ENCODE results near the gene TBX19. TPM values are rescaled to one million over a fixed set of nuclear protein-coding genes. Genes with fewer than 3 reads are reported as not detected.

Gene TBX19
- total and polyA plus RNA-seq, 2 of the 8 experiments (the other 6 are each of a cell fraction or from before 2014, with no cell fraction given): 1.0 to 1.8 TPM

GRCh38 chr1:168328731-168329364 lies 48.2 kb downstream of the TBX19 start:
- no peak overlapping the region for H3K56ac ChIP-seq (replicated peaks; ENCODE audit: insufficient read length, low read depth, low read length)
- no peaks in the 10 kb centered on the region; a peak in 1 of 4 replicates for H3K9me3 ChIP-seq (ENCODE audit: insufficient read depth in 2 of 2, low read depth in 1 of 2, low read length in 1 of 2)
- no peak overlapping the region for H3K9ac ChIP-seq (replicated peaks in 1 of 4; ENCODE audit: extremely low read depth in 1 of 4, low read depth in 3 of 4, low read length in 3 of 4)
- H3K4me3 ChIP-seq (ENCODE audit: extremely low read depth in 1 of 4, insufficient read depth in 2 of 4, low read depth in 3 of 4, low read length in 4 of 4): no peak overlapping the region
- H3K18ac ChIP-seq (ENCODE audit: extremely low read depth, low read length): no peak overlapping the region
- ChIA-PET POLR2A (ENCODE audit: partially characterized antibody) (no interaction called here), CTCF (ENCODE audit: partially characterized antibody) (interaction anchor here (1.0 to 3.6 kb wide), 7 partner anchors 13 to 246 kb away, joined by 3 to 29 read pairs (median 3); no protein-coding TSS in a partner anchor)
- H3K27me3 ChIP-seq (replicated peaks in 1 of 4; ENCODE audit: control insufficient read depth in 3 of 4, extremely low read depth in 1 of 4, insufficient read depth in 3 of 4, low read length in 3 of 4): no peaks in the 10 kb centered on the region
- no peak overlapping the region for H2BK20ac ChIP-seq (ENCODE audit: low read length)
- 99% methylated on average over 5 of the region's 5 CpGs; no CpG with 5 or more reads in 1 of the 2 experiments for WGBS, 2 experiments (ENCODE audit: extremely low coverage in 1 of 2, insufficient coverage in 1 of 2, insufficient read length in 1 of 2, insufficient replicate concordance in 2 of 2, low coverage in 1 of 2, low lambda C conversion rate in 2 of 2, missing lambda C conversion rate in 1 of 2)
- no peak overlapping the region for H4K91ac ChIP-seq (replicated peaks; ENCODE audit: insufficient read length, low read length)
- FAIRE-seq: no peak
- H2BK15ac ChIP-seq (ENCODE audit: low read length): no peak overlapping the region
- H3K4me1 ChIP-seq (replicated peaks in 1 of 4; ENCODE audit: control insufficient read depth in 3 of 4, insufficient read depth in 4 of 4, low read length in 3 of 4): no peaks in the 10 kb centered on the region; a peak in 3 of 7 replicates
- no peaks in the 10 kb centered on the region for H3K79me2 ChIP-seq (ENCODE audit: control insufficient read depth in 1 of 2, insufficient read depth in 2 of 2, low read length in 2 of 2)
- no peak overlapping the region for H4K5ac ChIP-seq (ENCODE audit: insufficient read length, low read depth, low read length)
- H4K20me1 ChIP-seq (replicated peaks in 1 of 2; ENCODE audit: control insufficient read depth in 1 of 2, insufficient read depth in 2 of 2, low read length in 2 of 2): no peaks in the 10 kb centered on the region
- no peak overlapping the region for H2BK120ac ChIP-seq (replicated peaks; ENCODE audit: low read depth, low read length)
- H3K79me1 ChIP-seq (ENCODE audit: low read depth, low read length): no peaks in the 10 kb centered on the region
- no peak overlapping the region for H2AFZ ChIP-seq (ENCODE audit: low read length)
- H3K14ac ChIP-seq (ENCODE audit: insufficient read length): no peak overlapping the region
- H3K23me2 ChIP-seq (ENCODE audit: low read depth, low read length): no peaks in the 10 kb centered on the region; the same call in 1 of the 2 replicates
- H2BK5ac ChIP-seq (ENCODE audit: low read depth, low read length): no peak overlapping the region
- TF ChIP-seq SIX5 (IDR thresholded peaks at IDR 0.05; ENCODE audit: low read depth, low read length): no peak
- no peak for TF ChIP-seq SP4 (IDR thresholded peaks at IDR 0.05; ENCODE audit: low read length)
- no peak for TF ChIP-seq SAP30 (IDR thresholded peaks at IDR 0.05; ENCODE audit: insufficient read depth, insufficient replicate concordance, low read length)
- no peak for TF ChIP-seq CHD1 (IDR thresholded peaks at IDR 0.05; ENCODE audit: low read depth, low read length)
- TF ChIP-seq SP1 (IDR thresholded peaks at IDR 0.05; ENCODE audit: low read depth, low read length): no peak
- TF ChIP-seq FOSL1 (IDR thresholded peaks at IDR 0.05; ENCODE audit: insufficient read depth, low read depth, low read length): no peak
- TF ChIP-seq BACH1 (IDR thresholded peaks at IDR 0.05; ENCODE audit: low read length): no peak
- H3K23ac ChIP-seq (ENCODE audit: insufficient read length): no peak overlapping the region
- H4K8ac ChIP-seq (ENCODE audit: extremely low read depth, insufficient read depth, low read length): no peak overlapping the region
- no peak for DNase-seq (ENCODE audit: low read depth in 1 of 2, low spot score in 2 of 2)
- no peak overlapping the region for H3K4ac ChIP-seq (replicated peaks; ENCODE audit: insufficient read length, low read depth, low read length)
- H2AK5ac ChIP-seq (ENCODE audit: low read depth, low read length): no peak overlapping the region
- H3K27ac ChIP-seq (ENCODE audit: low read depth, low read length): no peak overlapping the region
- no peaks in the 10 kb centered on the region for H3K36me3 ChIP-seq (ENCODE audit: control insufficient read depth in 2 of 4, insufficient read depth in 4 of 4, low read length in 3 of 4)
- H3K4me2 ChIP-seq (ENCODE audit: insufficient read depth in 1 of 2, low read depth in 2 of 2, low read length in 2 of 2): no peak overlapping the region
- H2BK12ac ChIP-seq (ENCODE audit: low read depth, low read length): no peak overlapping the region

All from H1 (cell line).